T-helper 1 cell treated with Interleukin-12 subunit alpha and Interleukin-12 subunit beta and Interleukin-4 antibody, amounts not matched to agents 30 ng/mL and 1 ng/mL, for 36 hours (primary cell): Measurements from ENCODE around the gene TNFSF13. TPM values are rescaled to one million over a fixed set of nuclear protein-coding genes. Genes with fewer than 3 reads are reported as not detected.
"Not testable (repeated sequence)": the region's sequence is repeated elsewhere in the genome, so short reads cannot be mapped to it uniquely, and the experiment has no call there.

ENCODE experiments used
- intact Hi-C: fragments of 100-400 bp; cut with micrococcal nuclease; formaldehyde crosslinking; loops from one replicate; pipeline ENCODE4 v1.15.1; 2024
- total RNA-seq: library from RNA; stranded (reverse); gene quantifications from 2 replicates; pipeline ENCODE4 v1.2.3, GENCODE V29; 2022

The TNFSF13 gene
- total RNA-seq, 1 donor from 2014 or later: 6.3 TPM

DNA sequence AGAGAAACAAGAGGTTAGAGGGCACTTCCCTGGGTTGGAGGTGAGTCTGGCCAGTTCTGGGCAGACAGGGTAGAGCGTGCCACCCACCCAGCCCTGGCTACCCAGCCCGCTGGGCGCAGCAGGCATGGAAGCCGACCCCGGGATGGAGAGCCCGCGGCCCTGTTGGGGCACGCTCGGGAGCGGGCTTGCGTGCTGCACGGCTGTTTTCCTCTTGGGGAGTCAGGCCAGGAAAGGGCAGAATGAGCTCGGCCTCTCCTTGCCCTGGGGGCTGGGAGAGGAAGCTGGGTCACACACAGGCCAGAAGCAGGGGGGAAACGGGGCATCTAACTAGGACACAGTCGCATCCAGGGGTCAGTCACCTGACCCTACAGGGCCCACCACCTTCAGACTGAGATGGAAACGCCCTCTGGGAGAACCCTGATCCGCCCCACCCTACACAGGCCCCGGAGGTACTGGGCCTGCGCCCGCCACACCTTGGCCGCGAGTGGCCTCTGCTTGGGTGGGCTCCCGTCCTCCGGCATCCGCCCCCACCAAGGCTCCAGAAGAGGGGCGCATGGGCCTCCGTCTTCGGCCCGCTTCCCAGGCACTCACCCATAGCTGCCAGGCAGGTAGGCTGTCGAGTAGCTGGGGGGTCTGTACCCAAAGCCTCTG lies 30.1 kb downstream of the TNFSF13 start:
- intact Hi-C loops: loop anchor here (1.0 kb wide), 1 partner anchor 74 kb away; no protein-coding TSS in a partner anchor

DNA sequence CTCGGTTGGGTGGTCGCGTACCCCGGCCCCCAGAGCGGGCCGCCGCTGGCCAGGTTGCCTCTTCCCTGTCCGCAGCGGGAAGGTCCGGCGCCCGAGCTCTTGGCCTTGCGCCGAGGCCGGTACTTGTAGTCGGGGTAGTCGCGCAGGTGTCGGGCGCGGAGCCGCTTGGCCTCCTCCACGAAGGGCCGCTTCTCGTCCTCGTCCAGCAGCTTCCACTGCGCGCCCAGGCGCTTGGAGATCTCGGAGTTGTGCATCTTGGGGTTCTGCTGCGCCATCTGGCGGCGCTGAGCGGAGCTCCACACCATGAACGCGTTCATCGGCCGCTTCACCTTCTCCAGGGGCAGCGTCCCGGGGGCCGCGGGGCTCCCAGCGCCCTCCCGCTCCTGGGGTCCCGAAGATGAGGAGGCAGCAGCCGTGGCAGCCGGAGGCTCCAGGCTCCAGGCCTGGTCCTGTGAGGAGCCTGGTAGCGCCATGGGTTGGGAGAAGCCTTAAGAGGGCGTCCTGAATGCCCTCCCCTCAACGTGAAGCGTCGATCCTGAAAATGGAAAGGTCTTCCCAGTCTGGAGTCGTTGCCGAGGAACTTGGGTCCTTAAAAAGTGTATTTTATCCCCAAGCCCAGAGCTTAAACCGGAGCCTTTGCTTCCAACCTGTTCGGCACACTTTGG lies 30.8 kb downstream of the TNFSF13 start:
- intact Hi-C loops: loop anchor here (1.0 kb wide), 1 partner anchor 75 kb away; no protein-coding TSS in a partner anchor

DNA sequence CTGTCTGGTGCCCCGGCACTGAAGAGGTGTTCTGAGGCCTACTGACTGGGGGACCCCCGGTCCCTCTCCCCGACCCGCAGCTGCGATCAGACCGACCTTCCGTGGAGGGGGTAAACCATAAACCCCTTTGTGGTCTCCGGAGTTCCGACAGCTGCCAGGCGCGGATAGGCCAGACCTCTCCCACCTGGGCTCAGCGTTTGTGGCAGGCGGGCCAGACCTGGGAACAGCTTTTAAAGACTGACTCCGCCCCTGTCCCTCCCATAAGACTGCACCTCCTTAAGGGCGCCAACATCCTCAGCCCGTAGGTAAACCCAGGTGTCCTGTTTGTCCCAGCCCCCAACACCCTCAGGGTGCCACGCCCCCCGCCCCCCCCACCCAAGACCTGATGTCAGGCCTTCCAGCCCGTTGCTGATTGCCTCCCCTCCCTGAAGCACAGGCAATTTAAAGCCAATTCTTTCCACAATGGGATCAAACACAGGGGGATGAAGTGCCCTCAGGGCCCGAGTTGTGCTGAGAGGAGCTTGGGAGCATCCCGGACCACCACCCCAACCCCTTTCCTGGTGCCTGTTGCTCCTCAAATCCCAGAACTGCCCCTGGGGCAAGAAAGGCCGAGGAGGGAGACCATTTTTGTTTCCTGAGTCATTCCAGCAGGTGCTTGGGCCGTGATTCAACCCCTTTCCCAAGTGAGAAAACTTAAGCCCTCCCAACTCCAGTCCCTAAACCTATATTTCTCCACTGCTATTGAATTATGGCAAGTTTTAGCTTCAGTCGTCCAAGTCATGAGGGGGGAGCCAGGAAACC lies 31.5 kb downstream of the TNFSF13 start, which contains the start of gene SOX15:
Gene SOX15, minus strand, starts transcription at position 204 of the 801 bp plus-strand sequence. CDS start 418 bp downstream, outside the sequence.
- intact Hi-C loops: loop anchor here (1.0 kb wide), 1 partner anchor 76 kb away; no protein-coding TSS in a partner anchor

DNA sequence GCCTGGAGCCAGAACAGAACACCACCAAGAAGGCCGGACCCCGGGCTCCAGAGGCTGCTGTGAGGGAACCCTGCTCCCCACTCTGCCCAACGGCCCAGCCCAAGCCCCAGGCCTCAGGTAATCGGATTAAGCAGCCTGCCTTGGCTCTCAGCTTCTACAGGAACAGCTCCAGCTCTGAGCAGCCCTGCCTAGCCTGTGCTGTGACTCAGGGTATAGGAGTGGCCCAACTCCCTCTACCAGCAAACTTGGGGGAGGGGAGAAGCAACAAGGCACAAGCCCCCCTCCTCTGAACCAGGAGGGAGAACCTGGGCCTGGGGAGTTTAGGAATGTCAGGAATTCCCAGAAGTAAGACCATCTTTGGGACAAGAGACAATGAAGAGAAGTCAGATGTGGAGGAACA lies 32.2 kb downstream of the TNFSF13 start:
- intact Hi-C loops: no loop called here

DNA sequence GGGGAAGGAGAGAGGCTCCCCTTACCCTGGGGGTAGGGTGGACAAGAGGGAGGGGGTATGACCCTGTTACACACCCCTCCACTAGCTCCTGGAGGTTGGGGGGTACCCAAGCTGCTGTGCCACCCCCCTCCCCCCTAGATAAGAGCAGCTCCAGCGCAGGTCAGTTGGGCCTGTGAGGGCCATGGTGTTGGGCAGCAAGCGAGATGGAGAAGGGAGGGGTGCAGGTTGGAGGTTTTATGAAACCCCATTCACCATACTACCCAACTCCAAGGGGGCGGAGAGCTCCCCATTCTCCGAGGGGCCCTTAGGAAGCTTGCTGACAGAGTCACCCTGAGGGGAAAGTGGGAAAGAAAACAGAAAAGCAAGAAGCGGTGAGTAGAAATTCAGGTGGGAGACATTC lies 33.0 kb downstream of the TNFSF13 start:
- intact Hi-C loops: no loop called here

DNA sequence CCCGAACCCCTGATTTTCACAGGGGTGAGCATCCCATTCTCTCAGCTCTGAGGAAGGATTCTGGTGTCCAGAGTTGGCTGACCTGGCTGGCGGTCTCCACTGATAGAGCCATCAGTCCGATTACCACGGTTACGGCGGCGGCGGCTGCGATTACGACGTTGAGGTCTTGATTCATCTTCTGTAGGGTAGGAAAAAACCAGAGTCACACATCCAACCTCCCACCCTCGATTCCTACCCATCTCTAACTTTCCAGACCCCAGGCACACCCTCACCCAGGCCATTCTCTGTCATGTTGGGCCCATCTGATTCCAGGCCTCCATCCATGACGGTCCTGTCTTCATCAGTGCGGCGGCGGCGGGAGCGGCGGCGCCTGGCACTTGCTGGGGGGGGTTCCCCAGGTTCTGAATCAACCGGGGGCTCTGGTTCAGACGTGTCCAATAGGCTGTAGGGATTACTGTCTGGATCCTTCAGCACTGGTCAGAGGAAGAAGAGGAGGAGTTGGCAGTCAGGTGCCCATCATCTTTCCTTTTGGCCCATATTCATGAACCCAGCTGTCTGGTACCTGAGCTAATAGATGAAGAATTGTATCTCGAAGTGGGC lies 34.0 kb downstream of the TNFSF13 start:
- intact Hi-C loops: no loop called here

DNA sequence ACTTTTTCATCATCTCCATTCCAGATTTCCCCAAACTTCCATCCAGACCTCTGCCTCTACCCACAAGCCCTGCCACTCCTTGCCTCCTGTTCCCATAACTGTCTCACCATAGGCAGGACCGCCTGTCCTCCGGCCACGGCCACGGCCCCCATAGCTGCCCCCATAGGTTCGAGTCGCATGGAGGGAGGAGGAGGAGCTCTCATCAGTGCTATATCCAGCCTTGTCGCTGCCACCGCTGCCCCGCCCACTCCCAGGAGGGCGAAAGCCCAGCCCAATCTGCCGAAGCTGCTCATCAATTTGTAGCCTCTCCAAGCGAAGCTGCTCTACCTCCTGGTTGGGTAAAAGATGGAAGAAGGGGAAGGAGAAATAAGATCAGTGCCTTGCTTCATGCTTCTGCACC lies 34.7 kb downstream of the TNFSF13 start:
- intact Hi-C loops: no loop called here

DNA sequence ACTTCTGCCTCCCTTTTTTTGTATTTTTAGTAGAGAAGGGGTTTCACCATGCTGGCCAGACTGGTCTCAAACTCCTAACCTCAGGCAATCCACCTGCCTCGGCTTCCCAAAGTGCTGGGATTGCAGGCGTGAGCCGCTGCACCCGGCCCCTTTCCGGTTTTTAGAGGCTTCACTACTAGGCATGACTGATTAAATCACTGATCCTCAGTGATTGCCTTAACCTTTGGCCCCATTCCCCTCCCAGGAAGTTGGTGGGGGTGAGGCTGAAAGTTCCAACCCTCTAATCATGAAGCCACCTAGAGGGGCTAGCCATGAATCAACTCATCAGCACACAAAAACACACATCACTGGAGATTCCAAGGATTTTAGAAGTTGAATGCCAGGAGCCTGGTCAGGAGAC lies 39.0 kb downstream of the TNFSF13 start:
- intact Hi-C loops: not testable (repeated sequence)

DNA sequence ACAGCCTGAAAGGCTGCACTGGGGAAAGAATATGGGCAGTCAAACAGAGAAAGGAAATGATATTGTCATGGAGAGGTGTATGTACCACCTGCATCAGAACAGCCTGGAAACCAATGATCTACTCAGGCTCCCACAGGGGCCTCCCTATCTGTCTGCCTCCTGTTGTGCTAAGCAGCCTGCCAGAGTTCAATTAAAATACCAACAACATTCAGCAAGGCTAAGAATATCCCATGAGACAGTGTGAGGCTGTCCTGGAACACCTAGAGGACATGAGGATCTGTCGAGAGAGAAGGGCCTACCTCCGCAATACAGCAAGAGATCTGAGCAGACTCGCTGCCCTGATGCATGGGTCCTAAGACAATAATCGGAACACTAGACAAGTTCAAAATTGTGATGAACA lies 47.7 kb downstream of the TNFSF13 start:
- intact Hi-C loops: no loop called here

DNA sequence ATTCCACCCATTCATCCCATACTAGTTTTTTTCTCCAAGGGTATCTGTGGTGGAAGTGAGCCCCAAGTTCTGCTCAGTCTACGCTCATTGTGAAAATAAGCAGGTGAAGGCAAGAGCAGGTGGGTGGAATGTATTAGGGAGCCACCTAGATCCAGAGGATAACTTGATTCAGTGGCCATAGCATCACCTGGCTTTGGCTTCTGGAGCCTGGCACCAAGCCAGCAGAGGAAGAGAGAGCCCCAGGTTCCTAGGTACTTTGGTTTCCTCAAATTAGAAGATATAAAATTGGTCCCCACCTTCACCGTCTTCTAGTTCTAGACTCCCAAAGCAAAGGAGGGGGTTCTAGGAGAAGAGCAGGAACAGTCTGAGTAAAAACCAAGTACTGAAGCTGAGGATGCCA lies 52.1 kb downstream of the TNFSF13 start:
- intact Hi-C loops: no loop called here

Other genes starting within 250 kb of the TNFSF13 start
- gene GPS2, start 243.4 kb upstream of the TNFSF13 start, total RNA-seq: 88.7 and 90.6 TPM in 2 replicates
- 37.2 and 37.7 TPM in 2 replicates for gene NEURL4, start 229.4 kb upstream of the TNFSF13 start, total RNA-seq
- gene ACAP1, start 222.2 kb upstream of the TNFSF13 start, total RNA-seq: 693 and 701 TPM in 2 replicates
- 10.2 and 10.3 TPM in 2 replicates for gene KCTD11, start 206.6 kb upstream of the TNFSF13 start, total RNA-seq
- gene TMEM95, start 203.6 kb upstream of the TNFSF13 start, total RNA-seq: 0.17 TPM in 1 of 2 replicates, not detected in the other
- gene TNK1, start 177.7 kb upstream of the TNFSF13 start, total RNA-seq: 1.1 and 1.4 TPM in 2 replicates
- 127 and 139 TPM in 2 replicates for gene PLSCR3, start 164.2 kb upstream of the TNFSF13 start, total RNA-seq
- gene TMEM256, start 154.7 kb upstream of the TNFSF13 start, total RNA-seq: 51.6 and 53.9 TPM in 2 replicates
- gene NLGN2, start 150.9 kb upstream of the TNFSF13 start, total RNA-seq: 1.5 and 2.1 TPM in 2 replicates
- 0.22 TPM in 1 of 2 replicates, not detected in the other for gene SPEM1, start 138.4 kb upstream of the TNFSF13 start, total RNA-seq
- not detected in 2 replicates for gene SPEM2, start 133.1 kb upstream of the TNFSF13 start, total RNA-seq
- gene SPEM3, start 129.9 kb upstream of the TNFSF13 start, total RNA-seq: not detected in 2 replicates
- 16.0 and 16.3 TPM in 2 replicates for gene TMEM102, start 123.3 kb upstream of the TNFSF13 start, total RNA-seq
- gene FGF11, start 119.2 kb upstream of the TNFSF13 start, total RNA-seq: 15.0 and 15.4 TPM in 2 replicates
- 12.5 and 15.4 TPM in 2 replicates for gene CHRNB1, start 113.7 kb upstream of the TNFSF13 start, total RNA-seq
- gene ZBTB4, start 79.1 kb upstream of the TNFSF13 start, total RNA-seq: 25.2 and 26.5 TPM in 2 replicates
- gene SLC35G6, start 77.3 kb upstream of the TNFSF13 start, total RNA-seq: not detected in 2 replicates
- gene POLR2A, start 74.4 kb upstream of the TNFSF13 start, total RNA-seq: 208 and 222 TPM in 2 replicates
- gene TNFSF12, start 9.7 kb upstream of the TNFSF13 start, total RNA-seq: 79.9 and 96.4 TPM in 2 replicates
- gene SENP3, start 3.2 kb downstream of the TNFSF13 start, total RNA-seq: 55.0 and 58.3 TPM in 2 replicates
- 8.0 TPM in 2 replicates for gene CD68, start 20.9 kb downstream of the TNFSF13 start, total RNA-seq
- 85.1 and 88.0 TPM in 2 replicates for gene MPDU1, start 25.1 kb downstream of the TNFSF13 start, total RNA-seq
- 0.20 and 0.27 TPM in 2 replicates for gene SOX15, start 31.3 kb downstream of the TNFSF13 start, total RNA-seq
- 32.6 and 40.1 TPM in 2 replicates for gene FXR2, start 56.1 kb downstream of the TNFSF13 start, total RNA-seq
- gene SAT2, start 69.1 kb downstream of the TNFSF13 start, total RNA-seq: 27.4 and 29.0 TPM in 2 replicates
- not detected in 2 replicates for gene SHBG, start 71.4 kb downstream of the TNFSF13 start, total RNA-seq
- 0.22 and 0.37 TPM in 2 replicates for gene ATP1B2, start 92.2 kb downstream of the TNFSF13 start, total RNA-seq
- gene TP53, start 128.7 kb downstream of the TNFSF13 start, total RNA-seq: 207 and 218 TPM in 2 replicates
- 19.7 and 23.9 TPM in 2 replicates for gene WRAP53, start 129.7 kb downstream of the TNFSF13 start, total RNA-seq
- 0.05 TPM in 1 of 2 replicates, not detected in the other for gene EFNB3, start 146.5 kb downstream of the TNFSF13 start, total RNA-seq
- gene DNAH2, start 159.0 kb downstream of the TNFSF13 start, total RNA-seq: not detected in 2 replicates